HG02610 (cell line): ENCODE results near the gene CCDC157.
A peak's percentile ranks its signal among the peaks of the same experiment; 100 is the strongest.
"Not testable (repeated sequence)": the region's sequence is repeated elsewhere in the genome, so short reads cannot be mapped to it uniquely, and the experiment has no call there.

Source experiments
- ATAC-seq: cut with Tn5 transposase; IDR thresholded peaks from one replicate; pipeline ENCODE4 v1.9.1; 2021; ENCODE audit warnings: mild to moderate bottlenecking, moderate library complexity; ENCODE audit not compliant: unreplicated experiment

CCDC157 gene

GRCh38 chr22:30386960-30387827, 30.4 kb downstream of the CCDC157 start, which contains the start of gene RNF215:
TSS of gene RNF215 (minus strand) at chr22:30387411. CDS start at chr22:30387313, 98 bp downstream.
- ATAC-seq = peak; percentile 61

DNA sequence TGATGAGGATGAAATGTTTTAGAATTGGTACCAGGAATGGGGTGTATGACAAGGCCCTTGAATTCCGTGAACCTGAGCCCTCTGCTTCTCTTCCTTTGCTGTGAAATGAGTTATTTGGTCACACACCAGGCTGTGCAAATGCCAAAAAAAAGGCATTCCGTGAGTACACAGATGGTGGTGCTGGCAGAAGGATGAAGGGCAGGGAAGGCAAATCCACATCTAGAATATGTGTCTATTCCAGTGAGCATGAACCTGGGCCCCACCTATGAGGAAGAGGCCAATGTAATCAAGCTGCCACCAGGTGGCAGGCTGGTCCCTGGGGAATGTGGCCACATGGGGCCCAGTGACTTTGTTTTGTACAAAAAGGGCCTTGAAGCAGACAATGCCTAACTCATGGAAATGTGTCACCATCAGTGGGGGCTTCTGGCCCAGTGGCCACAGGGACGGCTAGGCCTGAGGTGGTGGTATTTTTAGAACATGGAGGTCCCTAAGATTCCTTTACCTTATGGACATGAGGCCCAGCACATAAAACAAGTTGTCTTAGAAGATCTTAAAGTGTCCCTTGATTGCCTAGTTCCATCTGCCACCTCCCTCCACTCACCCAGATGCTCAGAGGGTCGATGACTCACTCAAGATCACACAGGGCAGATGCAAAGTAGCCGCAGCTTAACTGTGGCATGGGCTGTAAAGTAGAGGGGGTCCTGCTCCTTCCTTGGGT, 34.3 kb downstream of the CCDC157 start:
- ATAC-seq = peak; percentile 40

DNA sequence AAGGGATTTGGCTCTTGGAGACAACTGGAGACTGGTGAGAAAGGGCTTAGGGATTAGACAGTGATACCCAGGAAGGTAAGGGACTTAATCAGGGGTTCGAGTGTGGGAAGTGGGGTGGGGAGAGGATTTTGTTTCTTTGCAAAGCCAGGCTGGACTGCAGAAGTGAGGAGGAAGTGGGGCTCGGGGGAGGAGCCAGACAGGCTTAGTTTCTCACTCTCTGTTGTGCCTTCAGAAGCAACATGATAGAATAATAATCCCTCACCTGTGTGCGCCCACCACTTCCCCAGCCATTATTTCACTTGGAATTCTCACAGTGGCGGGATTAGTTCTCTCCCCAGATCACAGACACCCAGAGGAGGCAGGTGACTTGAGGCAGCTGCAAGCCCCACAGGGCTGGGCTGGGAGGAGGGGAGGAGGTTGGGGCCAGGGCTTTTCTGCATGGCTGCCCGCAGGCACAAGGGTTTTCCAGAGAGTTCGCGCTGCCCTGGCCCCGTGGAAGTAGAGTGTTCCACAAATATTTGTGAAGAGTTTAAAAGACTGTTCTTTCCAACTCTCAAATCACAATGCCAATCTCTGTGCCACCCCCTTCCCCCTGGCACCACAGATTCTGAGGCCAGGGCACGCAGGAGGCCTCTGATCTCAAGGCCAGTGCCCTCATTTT, 36.0 kb downstream of the CCDC157 start:
- no peak for ATAC-seq

- no peak for ATAC-seq
These were observed 36.5 kb downstream of the CCDC157 start for GRCh38 chr22:30393322-30393680.

- ATAC-seq = no peak
These were observed 37.1 kb downstream of the CCDC157 start for GRCh38 chr22:30393885-30394284.

DNA sequence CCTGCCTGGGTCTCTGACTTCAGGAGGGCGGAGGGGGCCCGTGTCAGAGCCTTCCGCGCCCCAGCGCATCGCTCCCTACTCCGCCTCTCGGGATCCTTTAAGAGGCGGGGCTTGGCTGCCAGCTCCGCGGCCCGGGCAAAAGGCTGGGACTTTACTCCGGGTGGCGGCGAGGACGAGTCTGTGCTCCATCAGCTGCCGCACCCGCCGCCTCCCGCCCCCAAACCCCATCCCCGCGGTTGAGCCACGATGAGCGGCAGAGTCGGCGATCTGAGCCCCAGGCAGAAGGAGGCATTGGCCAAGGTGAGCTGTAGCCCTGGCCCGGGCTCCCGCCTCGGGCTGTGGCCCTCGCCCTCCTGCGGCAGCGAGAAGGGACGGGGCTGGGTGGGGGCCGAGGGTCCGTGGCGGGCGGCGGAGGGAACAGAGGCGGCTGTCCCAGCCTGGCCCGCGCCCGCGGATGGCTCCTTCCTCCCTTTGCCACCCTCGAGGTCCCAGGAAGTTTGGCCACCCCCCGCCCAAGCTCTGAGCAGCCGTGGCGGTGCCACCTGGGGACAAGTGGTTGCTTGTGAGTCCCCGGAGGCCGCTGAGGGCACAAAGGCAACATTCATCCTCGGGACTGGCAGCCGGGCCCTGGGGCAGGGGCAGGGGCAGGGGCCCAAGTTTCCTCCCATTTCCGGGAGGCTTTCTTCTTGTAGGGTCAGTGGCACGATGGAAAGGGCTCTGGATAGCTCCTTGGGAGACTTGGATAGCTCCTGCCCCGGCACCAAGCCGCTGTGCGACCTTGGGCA, 40.3 kb downstream of the CCDC157 start, which contains the start of gene SEC14L2:
TSS of gene SEC14L2 (plus strand) at position 148 of the 785 bp plus-strand sequence. CDS start at position 247, 99 bp downstream.
- ATAC-seq = no peak

DNA sequence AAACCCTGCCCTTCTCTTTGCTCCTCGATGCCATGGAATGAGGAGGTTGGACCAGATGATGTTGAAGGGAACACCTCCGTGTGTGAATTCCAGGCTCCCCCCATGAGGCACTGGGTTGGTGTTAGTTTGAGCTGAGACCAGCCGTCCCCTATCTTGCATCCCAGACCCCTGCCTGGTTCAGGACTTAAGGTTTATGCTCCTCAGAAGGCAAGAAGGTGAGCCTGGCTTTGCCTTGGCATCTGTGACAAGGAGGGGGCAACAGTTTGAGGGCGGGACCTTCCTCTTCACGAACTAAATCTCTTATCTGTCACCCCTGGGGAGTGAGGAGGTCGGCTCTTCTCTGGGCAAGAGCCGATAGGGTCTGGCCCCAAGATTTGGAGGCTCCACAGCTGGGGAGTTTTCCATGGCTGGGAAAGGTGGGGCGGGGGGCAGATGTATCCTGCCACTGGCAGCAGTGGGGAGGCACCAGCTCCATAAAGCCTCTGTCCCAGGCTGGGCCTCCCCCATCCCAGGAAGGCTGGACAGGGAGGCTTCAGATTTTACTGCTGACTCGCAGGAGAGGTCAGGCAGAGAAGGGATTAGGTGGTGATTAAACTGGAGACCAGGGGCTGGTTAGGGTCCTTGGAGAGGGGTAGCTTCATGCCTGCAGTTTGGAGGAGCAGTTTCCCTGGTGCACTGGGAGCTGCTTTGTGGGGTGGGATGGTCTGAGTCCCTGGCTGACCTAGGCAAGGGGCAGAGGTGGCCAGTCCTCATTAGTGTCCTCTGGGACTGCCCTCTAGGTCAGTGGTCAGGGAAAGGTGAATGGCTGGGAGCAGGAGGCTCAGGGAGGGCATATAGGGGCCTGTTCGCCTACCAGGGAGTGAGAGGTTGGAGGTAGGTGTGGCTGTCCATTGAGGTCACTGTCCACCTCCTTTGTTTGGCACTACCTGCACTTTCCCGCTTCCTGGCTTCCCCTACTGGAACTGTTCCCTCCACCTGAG, 41.1 kb downstream of the CCDC157 start:
- ATAC-seq = no peak

- ATAC-seq = no peak
These were observed 42.2 kb downstream of the CCDC157 start for GRCh38 chr22:30398685-30399680.

- no peak for ATAC-seq
These were observed 42.9 kb downstream of the CCDC157 start for GRCh38 chr22:30399718-30400117.

GRCh38 chr22:30400159-30400558, 43.4 kb downstream of the CCDC157 start:
- ATAC-seq = no peak

DNA sequence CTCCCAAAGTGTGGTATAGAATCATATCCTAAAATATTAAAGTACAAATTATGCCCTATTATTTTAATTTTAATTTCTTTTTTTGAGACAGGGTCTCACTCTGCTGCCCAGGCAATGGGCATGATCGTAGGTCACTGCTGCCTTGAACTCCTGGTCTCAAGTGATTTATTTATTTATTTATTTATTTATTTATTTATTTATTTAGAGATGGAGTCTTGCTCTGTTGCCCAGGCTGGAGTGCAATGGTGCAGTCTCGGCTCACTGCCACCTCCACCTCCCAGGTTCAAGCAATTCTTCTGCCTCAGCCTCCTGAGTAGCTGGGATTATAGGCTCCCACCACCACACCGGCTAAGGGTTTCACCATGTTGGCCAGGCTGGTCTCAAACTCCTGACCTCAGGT, 44.2 kb downstream of the CCDC157 start:
- ATAC-seq = not testable (repeated sequence)

GRCh38 chr22:30402028-30402765, 45.4 kb downstream of the CCDC157 start:
- no peak for ATAC-seq

DNA sequence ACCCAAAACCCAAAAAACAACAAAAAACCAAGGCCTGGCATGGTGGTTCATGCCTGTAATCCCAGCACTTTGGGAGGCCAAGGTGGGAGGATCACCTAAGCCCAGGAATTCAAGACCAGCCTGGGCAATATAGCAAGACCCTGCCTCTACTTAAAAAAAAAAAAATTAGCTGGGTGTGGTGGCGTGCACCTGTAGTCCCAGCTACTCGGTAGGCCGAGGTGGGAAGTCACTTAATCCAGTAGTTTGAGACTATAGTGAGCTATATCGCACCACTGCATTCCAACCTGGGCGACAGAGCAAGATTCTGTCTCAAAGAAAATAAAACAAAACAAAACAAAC, 45.9 kb downstream of the CCDC157 start:
- not testable (repeated sequence) for ATAC-seq

DNA sequence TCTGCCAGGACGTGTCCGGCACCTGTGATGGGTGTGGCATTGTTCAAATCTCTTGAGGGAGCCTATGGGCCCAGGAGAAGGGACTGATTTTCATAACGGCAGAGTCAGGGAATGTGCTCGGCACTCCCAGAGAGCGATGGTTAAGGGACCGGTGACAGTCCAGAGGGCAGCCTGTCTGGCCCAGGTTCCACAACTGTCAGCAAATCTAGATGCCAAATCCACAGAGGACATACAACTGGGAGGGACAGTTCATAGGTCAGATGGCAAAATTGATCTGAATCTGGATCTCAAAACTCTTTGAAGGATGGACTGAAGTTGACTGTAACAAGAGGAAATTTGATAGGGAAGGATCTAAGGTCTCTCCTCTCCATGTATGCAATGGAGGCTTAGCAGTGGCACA, 47.5 kb downstream of the CCDC157 start:
- no peak for ATAC-seq

- no peak for ATAC-seq
These were observed 48.9 kb downstream of the CCDC157 start for GRCh38 chr22:30405731-30406130.

GRCh38 chr22:30406400-30406799, 49.6 kb downstream of the CCDC157 start:
- ATAC-seq = no peak

GRCh38 chr22:30408388-30409102, 51.7 kb downstream of the CCDC157 start:
- ATAC-seq = no peak
